Stomach smooth muscle (tissue), 2 donors: ENCODE results near the gene CCNC.

Experiments used
- H3K27ac ChIP-seq: one replicate; pipeline ENCODE4 v1.7.0; 2013; ENCODE audit warnings: mild to moderate bottlenecking, low read length, inconsistent platforms
- H3K27me3 ChIP-seq, 2 donors: one replicate each; pipeline ENCODE4 v1.7.0; 2013; ENCODE audit warnings: low read length in 2 of 2; ENCODE audit not compliant: insufficient read depth in 2 of 2, control insufficient read depth in 1 of 2
- H3K36me3 ChIP-seq, 2 donors: one replicate each; pipeline ENCODE4 v1.7.0; 2013; ENCODE audit warnings: low read length in 2 of 2; ENCODE audit not compliant: control insufficient read depth in 2 of 2, insufficient read depth in 2 of 2
- H3K4me1 ChIP-seq: one replicate; pipeline ENCODE4 v1.7.0; 2013; ENCODE audit warnings: low read length; ENCODE audit not compliant: control insufficient read depth, insufficient read depth
- H3K4me3 ChIP-seq, 2 donors: one replicate each; pipeline ENCODE4 v1.7.0; 2013; ENCODE audit warnings: low read length in 2 of 2
- H3K9ac ChIP-seq, 2 donors: one replicate each; pipeline ENCODE4 v1.7.0; 2013; ENCODE audit warnings: low read length in 2 of 2, mild to moderate bottlenecking in 1 of 2
- H3K9me3 ChIP-seq, 2 donors: one replicate each; pipeline ENCODE4 v1.7.0; 2013; ENCODE audit warnings: low read length in 2 of 2; ENCODE audit not compliant: control insufficient read depth in 2 of 2
- donor health status: healthy.
- donor health status: Pancreatic carcinoma.

CCNC gene

DNA sequence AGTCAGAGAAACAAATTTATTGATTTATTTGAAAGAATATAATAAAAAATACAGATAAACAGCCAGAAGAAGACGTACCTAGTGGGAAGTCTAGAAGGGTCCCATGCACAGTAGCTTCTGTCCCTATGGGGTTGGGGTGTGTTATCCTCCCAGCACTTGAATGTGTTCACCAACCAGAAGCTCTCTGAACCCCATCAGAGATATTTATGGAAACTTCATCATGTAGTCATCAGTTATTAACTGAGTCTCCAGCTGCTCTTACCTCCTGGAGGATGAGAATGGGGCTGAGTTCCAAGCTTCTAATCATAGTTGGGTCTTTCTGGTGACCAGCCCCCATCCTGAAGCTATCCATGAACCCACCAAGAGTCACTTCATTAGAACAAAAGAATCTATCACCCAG is 37.8 kb downstream of the CCNC start:
- Histone ChIP-seq H3K9me3 (no peaks in the 10 kb centered on the region), H3K36me3 (peaks cover 18 to 24% of the 10 kb centered on the region in 2 donors), H3K27me3 (no peaks in the 10 kb centered on the region), H3K9ac (no peak overlapping the region), H3K4me1 (no peaks in the 10 kb centered on the region), H3K27ac (no peak overlapping the region), H3K4me3 (no peak overlapping the region)

DNA sequence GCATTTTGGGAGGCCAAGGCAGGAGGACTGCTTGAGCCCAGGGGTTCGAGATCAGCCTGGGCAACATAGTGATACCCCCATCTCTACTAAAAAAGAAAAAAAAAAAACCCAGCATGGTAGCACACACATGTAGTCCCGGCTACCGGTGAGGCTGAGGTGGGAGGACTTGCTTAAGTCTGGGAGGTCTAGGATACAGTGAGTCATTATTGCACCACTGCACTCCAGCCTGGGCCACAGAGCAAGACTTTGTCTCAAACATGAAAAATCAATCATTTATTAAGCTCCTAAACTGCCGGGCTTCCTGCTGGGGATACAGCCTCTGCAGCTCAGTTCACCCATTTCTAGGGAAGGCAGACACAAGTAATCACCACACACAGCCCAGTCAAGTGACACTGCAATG is 45.9 kb downstream of the CCNC start:
- H3K27me3 ChIP-seq, result no peaks in the 10 kb centered on the region
- H3K9me3 ChIP-seq, result no peaks in the 10 kb centered on the region
- H3K4me1 ChIP-seq, result peaks cover 3% of the 10 kb centered on the region
- H3K4me3 ChIP-seq, result no peak overlapping the region
- H3K27ac ChIP-seq, result no peak overlapping the region
- no peaks in the 10 kb centered on the region for H3K36me3 ChIP-seq
- H3K9ac ChIP-seq, result no peak overlapping the region

DNA sequence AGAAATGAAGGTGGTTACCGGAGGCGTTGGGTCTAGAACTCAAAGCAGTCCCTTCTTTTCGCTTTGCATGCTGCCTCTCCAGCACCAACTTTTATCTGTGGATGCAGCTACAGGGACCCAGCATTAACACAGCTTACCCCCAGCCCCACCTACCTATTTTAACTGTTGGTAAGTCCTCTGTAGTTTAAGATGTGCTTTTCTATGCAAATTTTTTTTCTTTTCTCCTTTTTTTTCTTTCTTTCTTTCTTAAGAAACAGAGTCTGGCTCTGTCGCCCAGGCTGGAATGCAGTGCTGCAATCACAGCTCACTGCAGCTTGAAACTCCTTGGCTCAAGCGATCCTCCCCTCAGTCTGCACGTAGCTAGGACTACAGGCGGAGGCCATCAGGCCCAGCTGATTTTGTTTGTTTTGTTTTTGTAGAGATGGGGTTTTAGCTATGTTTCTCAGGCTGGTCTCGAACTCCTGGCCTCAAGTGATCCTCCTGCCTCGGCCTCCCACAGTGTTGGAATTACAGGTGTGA is 46.8 kb downstream of the CCNC start:
- H3K27ac ChIP-seq, result peak overlapping the region; percentile 81
- peak overlapping the region; percentile 85 to 94 for H3K9ac ChIP-seq
- H3K4me1 ChIP-seq, result peaks cover 3% of the 10 kb centered on the region
- no peaks in the 10 kb centered on the region for H3K27me3 ChIP-seq
- no peaks in the 10 kb centered on the region for H3K9me3 ChIP-seq
- peak overlapping the region; percentile 97 to 98 for H3K4me3 ChIP-seq
- no peaks in the 10 kb centered on the region for H3K36me3 ChIP-seq

DNA sequence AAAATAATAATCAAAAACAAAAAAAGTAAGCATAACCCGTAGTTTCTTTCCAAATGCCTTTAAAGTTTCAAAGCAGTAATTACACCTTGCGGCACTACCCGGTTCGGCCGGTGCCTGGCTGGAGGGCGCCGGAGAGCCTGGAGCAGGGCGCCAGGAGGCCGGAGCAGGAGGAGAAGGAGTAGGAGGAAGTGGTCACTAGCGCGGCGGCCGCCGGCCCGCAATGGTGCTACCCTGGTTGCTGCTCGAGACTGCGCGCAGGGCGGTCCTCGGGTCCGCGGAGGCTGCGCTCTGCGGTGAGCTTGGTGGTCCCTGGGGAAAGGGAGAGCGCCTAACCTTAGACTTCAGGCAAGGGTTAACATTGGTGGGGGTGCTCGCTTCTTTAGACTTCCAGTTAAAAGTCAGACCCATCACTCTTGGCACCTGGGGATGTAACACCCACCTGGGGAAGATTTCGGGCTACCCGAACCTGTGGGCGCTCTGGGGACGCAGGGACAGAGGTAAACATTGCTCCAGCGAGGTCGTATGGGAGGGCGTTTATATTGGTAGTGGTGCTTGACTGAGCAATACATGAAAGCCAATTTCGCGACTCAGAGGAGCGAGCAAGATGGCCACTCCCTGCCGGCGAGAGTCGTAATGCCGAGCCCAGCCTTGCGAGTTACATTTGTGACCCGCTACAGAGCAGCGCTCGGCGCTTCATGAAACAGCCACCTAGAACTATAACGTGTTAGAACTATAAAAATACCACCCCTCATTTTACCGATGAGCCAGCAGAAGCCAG is 47.4 kb downstream of the CCNC start:
- Histone ChIP-seq H3K27me3 (no peaks in the 10 kb centered on the region), H3K9ac (peak overlapping the region; percentile 85 to 94), H3K4me3 (peak overlapping the region; percentile 97 to 98), H3K4me1 (peaks cover 3% of the 10 kb centered on the region), H3K36me3 (no peaks in the 10 kb centered on the region), H3K9me3 (no peaks in the 10 kb centered on the region), H3K27ac (peak overlapping the region; percentile 81)

DNA sequence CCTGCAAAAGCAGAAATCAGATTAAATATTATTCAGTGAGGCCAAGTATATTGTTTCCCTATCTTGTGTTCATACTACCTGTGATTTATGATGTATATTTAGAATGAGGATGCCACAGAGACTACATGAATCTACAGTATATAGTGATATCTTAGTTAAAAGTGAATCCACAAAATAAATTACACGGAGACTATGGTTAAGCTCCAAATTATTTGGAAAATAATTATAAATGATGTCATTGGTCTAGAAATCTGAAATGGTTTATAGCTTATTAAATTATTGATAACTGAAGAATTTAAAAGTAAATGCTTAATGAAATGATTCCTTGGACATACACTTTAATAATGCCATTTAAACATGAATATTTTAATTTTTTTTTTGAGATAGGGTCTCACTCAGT is 49.0 kb downstream of the CCNC start:
- H3K27ac ChIP-seq, result no peak overlapping the region
- H3K4me1 ChIP-seq, result peaks cover 7% of the 10 kb centered on the region
- H3K36me3 ChIP-seq, result no peaks in the 10 kb centered on the region
- H3K9me3 ChIP-seq, result no peaks in the 10 kb centered on the region
- no peak overlapping the region for H3K9ac ChIP-seq
- no peak overlapping the region for H3K4me3 ChIP-seq
- no peaks in the 10 kb centered on the region for H3K27me3 ChIP-seq

DNA sequence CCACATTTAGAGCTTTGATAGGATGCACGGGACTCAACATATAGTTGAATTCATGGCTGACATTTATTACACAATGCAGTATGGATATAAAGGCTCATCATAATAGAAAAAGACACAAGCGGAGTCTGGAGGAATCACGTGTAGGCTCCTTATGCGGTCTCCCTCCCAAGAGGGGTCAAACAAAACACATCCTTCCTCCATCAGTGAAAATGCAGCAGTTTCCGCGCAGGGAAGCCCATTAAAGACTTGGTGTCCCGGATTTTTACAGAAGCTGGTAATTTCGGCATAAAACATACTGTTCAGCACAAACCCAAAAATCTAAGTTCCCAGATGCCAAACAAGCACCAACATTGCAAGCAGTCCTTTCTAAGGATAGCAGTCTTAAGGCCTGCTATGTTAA is 54.4 kb downstream of the CCNC start:
- Histone ChIP-seq H3K36me3 (no peaks in the 10 kb centered on the region), H3K4me1 (peaks cover 9% of the 10 kb centered on the region), H3K27me3 (no peaks in the 10 kb centered on the region), H3K27ac (no peak overlapping the region), H3K4me3 (peak overlapping the region; percentile 78 to 84), H3K9ac (peak overlapping the region in 1 of 2 donors; percentile 70), H3K9me3 (no peaks in the 10 kb centered on the region)

DNA sequence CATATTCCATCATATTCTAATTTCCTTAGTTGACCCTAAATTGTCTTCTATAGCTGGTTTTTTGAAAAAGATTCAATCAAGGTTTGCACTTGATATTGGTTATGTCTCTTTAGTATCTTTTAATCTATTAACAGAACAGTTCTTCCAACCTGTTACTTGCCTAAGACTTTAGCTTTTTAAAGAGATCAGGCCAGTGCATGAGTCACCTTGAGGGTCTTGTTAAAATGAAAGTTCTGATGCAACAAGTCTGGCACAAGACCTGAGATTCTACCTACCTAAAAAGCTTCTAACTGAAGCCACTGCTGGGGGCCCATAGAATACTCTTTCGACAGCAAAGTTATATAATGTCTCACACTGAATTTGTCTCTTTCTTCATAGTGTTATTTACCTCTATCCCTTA is 56.4 kb downstream of the CCNC start:
- Histone ChIP-seq H3K27ac (no peak overlapping the region), H3K36me3 (peaks cover 0 to 2% of the 10 kb centered on the region in 2 donors), H3K4me3 (no peak overlapping the region), H3K27me3 (no peaks in the 10 kb centered on the region), H3K9me3 (no peaks in the 10 kb centered on the region), H3K9ac (no peak overlapping the region), H3K4me1 (peaks cover 9% of the 10 kb centered on the region)

- H3K4me1 ChIP-seq, result no peaks in the 10 kb centered on the region
- H3K27me3 ChIP-seq, result no peaks in the 10 kb centered on the region
- no peak overlapping the region for H3K4me3 ChIP-seq
- H3K9me3 ChIP-seq, result no peaks in the 10 kb centered on the region
- H3K9ac ChIP-seq, result no peak overlapping the region
- H3K36me3 ChIP-seq, result peaks cover 2 to 7% of the 10 kb centered on the region in 2 donors
- no peak overlapping the region for H3K27ac ChIP-seq
Measured at GRCh38 chr6:99507648-99508047, 60.8 kb downstream of the CCNC start.

DNA sequence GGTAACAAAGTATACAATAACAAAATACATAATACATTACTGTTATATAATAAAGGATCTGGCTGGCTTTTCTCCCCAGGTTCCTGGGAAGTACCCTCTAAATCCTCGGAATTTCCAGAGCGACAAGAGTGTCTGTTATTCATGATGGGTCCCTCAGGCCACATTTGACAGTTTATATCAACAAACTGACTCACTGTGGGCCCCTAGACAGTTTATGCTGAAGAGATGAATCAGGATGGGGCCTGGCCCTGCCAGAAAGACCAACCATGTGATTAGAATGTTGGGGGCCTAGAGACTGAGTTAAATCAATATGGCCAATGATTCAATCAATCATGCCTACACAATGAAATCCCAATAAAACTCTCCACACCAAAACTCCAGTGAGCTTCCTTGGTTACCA is 66.7 kb downstream of the CCNC start:
- Histone ChIP-seq H3K36me3 (peaks cover 2 to 17% of the 10 kb centered on the region in 2 donors), H3K27me3 (no peaks in the 10 kb centered on the region), H3K9me3 (no peaks in the 10 kb centered on the region), H3K4me1 (no peaks in the 10 kb centered on the region), H3K9ac (no peak overlapping the region), H3K4me3 (no peak overlapping the region), H3K27ac (no peak overlapping the region)

DNA sequence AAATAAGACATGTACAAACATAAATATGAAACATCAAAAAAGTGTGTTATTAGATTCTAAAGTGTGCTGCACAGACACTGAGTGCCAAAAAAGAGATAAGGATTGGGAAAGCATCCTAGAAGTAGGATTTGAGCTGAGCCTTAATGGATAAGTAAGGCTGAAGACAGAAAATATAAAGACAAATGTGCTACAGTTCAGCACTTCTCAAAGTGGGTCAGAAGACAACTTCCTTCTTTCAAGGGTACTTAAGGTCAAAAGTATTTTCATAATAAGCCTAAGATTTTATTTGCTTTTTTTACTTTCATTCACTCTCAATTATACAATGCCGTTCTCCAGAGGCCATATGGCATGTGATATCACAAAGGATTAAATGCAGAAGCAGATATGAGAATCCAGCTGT is 70.0 kb downstream of the CCNC start:
- Histone ChIP-seq H3K4me1 (no peaks in the 10 kb centered on the region), H3K9ac (no peak overlapping the region), H3K4me3 (no peak overlapping the region), H3K36me3 (peaks cover 2 to 15% of the 10 kb centered on the region in 2 donors), H3K27me3 (no peaks in the 10 kb centered on the region), H3K27ac (no peak overlapping the region), H3K9me3 (no peaks in the 10 kb centered on the region)

GRCh38 chr6:99495466-99495865 is 73.0 kb downstream of the CCNC start:
- peaks cover 0 to 3% of the 10 kb centered on the region in 2 donors for H3K36me3 ChIP-seq
- H3K4me1 ChIP-seq, result no peaks in the 10 kb centered on the region
- no peaks in the 10 kb centered on the region for H3K9me3 ChIP-seq
- no peak overlapping the region for H3K4me3 ChIP-seq
- H3K27me3 ChIP-seq, result no peaks in the 10 kb centered on the region
- H3K9ac ChIP-seq, result no peak overlapping the region
- no peak overlapping the region for H3K27ac ChIP-seq
